Memory B cell (primary cell): ENCODE results near the gene PDZD7.
A peak's percentile ranks its signal among the peaks of the same experiment; 100 is the strongest.

ENCODE experiments used
- ATAC-seq: fragments of 150-1000 bp; cut with Tn5 transposase; 2 replicates; pipeline ENCODE4 v1.10.0; 2021; ENCODE audit warnings: low read depth, mild to moderate bottlenecking, moderate library complexity
- DNase-seq, 2 donors: peaks; one replicate each; pipeline ENCODE4 v3.0.0; 2022; ENCODE audit warnings: low spot score in 2 of 2
- H3K27ac Mint-ChIP-seq: one replicate; pipeline ENCODE4 v1.8.0; 2022; ENCODE audit warnings: mild to moderate bottlenecking, moderate library complexity, mixed read lengths
- H3K27me3 Mint-ChIP-seq: one replicate; pipeline ENCODE4 v1.8.0; 2022; ENCODE audit warnings: mixed read lengths
- H3K36me3 Mint-ChIP-seq: one replicate; pipeline ENCODE4 v1.8.0; 2022; ENCODE audit warnings: mild to moderate bottlenecking, mixed read lengths
- H3K4me1 Mint-ChIP-seq: one replicate; pipeline ENCODE4 v1.8.0; 2022; ENCODE audit warnings: mixed read lengths
- H3K4me3 Mint-ChIP-seq: one replicate; pipeline ENCODE4 v1.8.0; 2022; ENCODE audit warnings: mild to moderate bottlenecking, moderate library complexity, mixed read lengths
- H3K9me3 Mint-ChIP-seq: one replicate; pipeline ENCODE4 v1.8.0; 2022; ENCODE audit warnings: mixed read lengths

Gene PDZD7

DNA sequence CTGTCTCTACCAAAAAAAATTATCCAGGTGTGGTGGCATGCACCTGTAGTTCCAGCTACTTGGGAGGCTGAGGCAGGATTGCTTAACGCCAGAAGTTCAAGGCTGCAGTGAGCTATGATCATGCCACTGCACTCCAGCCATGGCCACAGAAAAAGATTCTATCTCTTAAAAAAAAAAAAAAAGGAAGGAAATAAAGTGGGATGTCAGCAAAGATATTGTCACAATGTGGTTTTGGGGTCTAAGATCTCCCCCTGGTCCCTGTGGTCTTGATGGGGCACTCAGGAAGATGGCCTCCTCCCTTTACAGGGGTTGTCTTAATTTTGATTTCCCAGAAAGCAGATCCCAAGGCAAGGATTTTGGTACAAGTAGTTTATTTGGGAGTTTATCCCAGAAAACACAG, 23.4 kb upstream of the PDZD7 start:
- no peak overlapping the region for H3K27ac Mint-ChIP-seq
- ATAC-seq (no peak), DNase-seq (no peak)
- no peaks in the 10 kb centered on the region for H3K36me3 Mint-ChIP-seq
- H3K27me3 Mint-ChIP-seq, result peaks cover 10% of the 10 kb centered on the region
- peaks cover 6% of the 10 kb centered on the region for H3K4me1 Mint-ChIP-seq
- no peak overlapping the region for H3K4me3 Mint-ChIP-seq
- no peaks in the 10 kb centered on the region for H3K9me3 Mint-ChIP-seq

DNA sequence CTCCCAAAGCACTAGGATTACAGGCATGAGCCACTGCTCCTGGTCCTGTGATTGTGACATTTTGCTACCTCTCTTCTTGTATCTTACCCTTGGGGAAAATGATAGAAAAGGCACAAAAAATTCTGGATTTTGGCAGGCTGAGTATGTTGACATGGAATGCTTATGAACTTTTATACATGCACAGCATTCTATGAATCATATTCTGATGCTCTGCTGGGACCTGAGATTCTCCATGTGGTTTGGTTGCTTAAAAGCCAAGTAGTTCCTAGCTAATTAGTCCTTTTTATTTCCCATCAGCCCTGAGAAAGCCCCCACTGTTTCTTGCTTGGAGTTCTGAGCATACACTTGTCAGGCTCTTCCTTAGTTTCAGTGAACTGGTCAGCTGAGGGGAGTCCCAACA, 22.6 kb upstream of the PDZD7 start:
- H3K4me3 Mint-ChIP-seq, result no peak overlapping the region
- H3K27me3 Mint-ChIP-seq, result peaks cover 14% of the 10 kb centered on the region
- no peak for DNase-seq
- H3K4me1 Mint-ChIP-seq, result peaks cover 9% of the 10 kb centered on the region
- H3K9me3 Mint-ChIP-seq, result no peaks in the 10 kb centered on the region
- no peaks in the 10 kb centered on the region for H3K36me3 Mint-ChIP-seq
- no peak for ATAC-seq
- H3K27ac Mint-ChIP-seq, result no peak overlapping the region

DNA sequence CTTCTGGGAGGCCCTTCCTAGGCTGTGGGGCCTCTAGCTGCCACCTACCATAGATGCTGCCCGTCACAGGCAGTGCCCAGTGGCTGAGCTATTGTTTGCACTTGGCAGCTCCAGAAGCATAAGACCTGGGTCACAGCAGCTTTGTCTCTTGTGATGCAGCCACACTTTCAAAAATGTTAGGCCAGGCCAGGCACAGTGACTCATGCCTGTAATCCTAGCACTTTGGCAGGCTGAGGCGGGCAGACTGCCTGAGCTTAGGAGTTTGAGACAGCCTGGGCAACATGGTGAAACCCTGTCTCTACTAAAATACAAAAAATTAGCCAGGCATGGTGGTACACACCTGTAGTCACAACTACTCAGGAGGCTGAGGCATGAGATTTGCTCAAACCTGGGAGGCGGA, 21.4 kb upstream of the PDZD7 start:
- Mint-ChIP-seq H3K27ac (no peak overlapping the region), H3K9me3 (no peaks in the 10 kb centered on the region)
- DNase-seq, result no peak

DNA sequence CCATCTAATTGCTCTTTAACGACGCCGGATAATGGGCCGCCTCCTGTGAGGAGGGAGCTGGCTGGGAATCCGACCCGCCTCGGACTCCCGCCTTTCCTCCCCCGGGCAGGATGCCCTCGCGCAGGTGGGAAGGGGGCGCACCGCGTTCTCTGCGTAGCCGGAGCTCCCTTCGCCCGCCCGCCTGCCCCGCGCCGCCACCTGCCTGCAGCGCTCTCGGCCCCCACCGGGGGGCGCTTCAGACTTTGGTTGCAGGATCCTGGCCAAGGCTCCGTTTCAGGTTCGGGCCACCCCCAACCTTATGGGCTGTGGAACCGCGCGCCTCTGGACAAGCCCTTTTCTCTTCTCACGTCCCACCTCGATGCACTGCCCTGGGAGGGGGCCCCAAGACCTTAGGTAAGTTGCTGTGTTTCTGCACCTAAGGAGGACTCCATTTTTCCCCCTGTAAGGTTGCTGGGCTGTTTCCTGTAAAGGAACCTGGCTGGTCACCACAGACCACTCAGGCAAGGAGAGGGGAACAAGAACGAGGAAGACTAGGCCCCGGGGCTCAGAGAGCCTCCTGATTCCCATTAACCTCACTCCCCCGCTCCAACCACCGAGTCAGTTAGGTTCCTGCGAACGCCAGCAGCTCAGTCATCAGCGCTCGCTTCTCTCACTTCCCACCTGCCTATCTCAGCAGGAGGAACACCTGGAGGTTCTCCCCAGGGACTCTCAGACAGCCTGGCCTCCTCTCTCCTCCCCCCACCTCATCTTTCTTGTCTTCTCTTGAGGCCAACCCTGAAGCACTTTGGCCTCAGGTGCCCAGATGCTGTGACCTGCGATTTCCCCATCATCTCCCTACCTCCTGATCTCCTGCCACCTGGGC, 19.5 kb upstream of the PDZD7 start:
- Mint-ChIP-seq H3K36me3 (peaks cover 2% of the 10 kb centered on the region), H3K27ac (no peak overlapping the region), H3K4me3 (peak overlapping the region; percentile 48), H3K27me3 (peaks cover 28% of the 10 kb centered on the region), H3K4me1 (peaks cover 13% of the 10 kb centered on the region), H3K9me3 (no peaks in the 10 kb centered on the region)
- DNase-seq (peak; percentile 82 to 94), ATAC-seq (peak; percentile 90)

More for the DNA sequence above, 21.4 kb upstream of the PDZD7 start:
- H3K36me3 Mint-ChIP-seq, result no peaks in the 10 kb centered on the region
- ATAC-seq, result no peak
- peaks cover 18% of the 10 kb centered on the region for H3K27me3 Mint-ChIP-seq
- H3K4me1 Mint-ChIP-seq, result peaks cover 13% of the 10 kb centered on the region
- H3K4me3 Mint-ChIP-seq, result no peak overlapping the region

DNA sequence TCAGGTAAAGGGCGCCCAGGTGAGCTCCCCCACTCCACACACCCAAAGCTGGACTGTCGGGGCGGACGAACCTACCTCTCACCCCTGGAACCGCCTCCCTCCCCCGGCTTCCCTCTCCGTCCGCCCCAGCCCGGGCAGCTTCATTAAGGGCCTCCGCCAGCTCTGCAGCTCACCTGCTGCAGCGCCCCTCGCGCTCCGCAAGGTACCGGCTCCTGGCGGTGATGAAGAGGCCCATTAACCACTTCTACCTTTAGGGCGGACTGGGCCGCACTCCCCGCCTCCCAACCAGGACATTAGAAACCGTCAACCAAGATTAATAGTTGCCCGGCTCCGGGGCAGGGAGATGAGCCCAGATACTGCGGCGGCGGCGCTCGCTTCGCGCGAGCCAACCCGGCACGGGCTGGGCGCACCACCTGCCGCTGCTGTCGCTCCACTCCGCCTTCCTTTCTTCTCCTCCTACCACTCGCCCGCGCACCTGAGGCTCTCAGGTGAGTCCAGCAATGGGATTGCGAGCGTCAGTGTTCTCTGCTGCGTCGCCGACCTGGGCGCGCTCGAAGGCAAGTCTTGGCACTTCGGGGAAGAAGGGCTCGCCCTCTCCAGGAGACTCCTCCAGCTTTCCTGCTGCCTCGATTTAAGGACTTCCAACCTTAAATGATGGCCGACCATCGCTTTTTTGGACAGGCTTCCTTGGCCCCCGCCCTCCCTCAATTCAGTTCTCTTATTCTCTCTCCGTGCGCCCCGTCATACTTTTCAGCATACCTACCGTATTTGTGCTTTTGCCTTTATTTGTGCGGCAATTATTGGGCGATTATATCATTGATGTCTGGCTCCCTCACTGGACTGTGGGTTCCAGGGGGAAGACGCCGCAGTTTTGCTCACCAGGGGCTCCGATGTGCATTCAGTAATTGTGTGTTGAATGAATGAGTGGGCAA, 17.3 kb upstream of the PDZD7 start:
- DNase-seq, result no peak
- Mint-ChIP-seq H3K4me1 (peaks cover 17% of the 10 kb centered on the region), H3K36me3 (peaks cover 2% of the 10 kb centered on the region), H3K27ac (no peak overlapping the region), H3K4me3 (no peak overlapping the region), H3K27me3 (peaks cover 28% of the 10 kb centered on the region), H3K9me3 (no peaks in the 10 kb centered on the region)
- no peak for ATAC-seq

DNA sequence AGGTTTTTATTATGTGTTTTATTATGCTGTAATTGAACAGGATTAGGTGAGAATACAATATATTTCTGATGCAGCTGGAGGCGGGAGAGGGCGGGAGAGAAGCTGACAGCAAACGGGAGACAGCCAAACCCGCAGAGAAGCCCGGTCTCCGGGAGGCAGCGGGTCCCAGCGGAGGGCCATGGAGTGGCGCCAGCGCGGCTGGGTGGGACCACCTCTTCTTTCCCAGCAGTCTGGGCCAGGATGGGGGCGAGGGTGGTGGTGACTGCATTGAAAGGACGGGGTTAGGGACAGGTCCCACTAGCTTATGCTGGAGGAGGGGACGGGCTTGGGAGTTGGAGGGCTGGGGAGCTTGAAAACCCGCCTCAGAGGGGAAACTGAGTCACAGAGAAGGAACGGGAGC, 16.3 kb upstream of the PDZD7 start:
- no peak for DNase-seq
- ATAC-seq, result no peak
- H3K27ac Mint-ChIP-seq, result no peak overlapping the region
- H3K4me1 Mint-ChIP-seq, result peaks cover 19% of the 10 kb centered on the region
- peaks cover 2% of the 10 kb centered on the region for H3K36me3 Mint-ChIP-seq
- peaks cover 28% of the 10 kb centered on the region for H3K27me3 Mint-ChIP-seq
- no peaks in the 10 kb centered on the region for H3K9me3 Mint-ChIP-seq
- H3K4me3 Mint-ChIP-seq, result no peak overlapping the region

DNA sequence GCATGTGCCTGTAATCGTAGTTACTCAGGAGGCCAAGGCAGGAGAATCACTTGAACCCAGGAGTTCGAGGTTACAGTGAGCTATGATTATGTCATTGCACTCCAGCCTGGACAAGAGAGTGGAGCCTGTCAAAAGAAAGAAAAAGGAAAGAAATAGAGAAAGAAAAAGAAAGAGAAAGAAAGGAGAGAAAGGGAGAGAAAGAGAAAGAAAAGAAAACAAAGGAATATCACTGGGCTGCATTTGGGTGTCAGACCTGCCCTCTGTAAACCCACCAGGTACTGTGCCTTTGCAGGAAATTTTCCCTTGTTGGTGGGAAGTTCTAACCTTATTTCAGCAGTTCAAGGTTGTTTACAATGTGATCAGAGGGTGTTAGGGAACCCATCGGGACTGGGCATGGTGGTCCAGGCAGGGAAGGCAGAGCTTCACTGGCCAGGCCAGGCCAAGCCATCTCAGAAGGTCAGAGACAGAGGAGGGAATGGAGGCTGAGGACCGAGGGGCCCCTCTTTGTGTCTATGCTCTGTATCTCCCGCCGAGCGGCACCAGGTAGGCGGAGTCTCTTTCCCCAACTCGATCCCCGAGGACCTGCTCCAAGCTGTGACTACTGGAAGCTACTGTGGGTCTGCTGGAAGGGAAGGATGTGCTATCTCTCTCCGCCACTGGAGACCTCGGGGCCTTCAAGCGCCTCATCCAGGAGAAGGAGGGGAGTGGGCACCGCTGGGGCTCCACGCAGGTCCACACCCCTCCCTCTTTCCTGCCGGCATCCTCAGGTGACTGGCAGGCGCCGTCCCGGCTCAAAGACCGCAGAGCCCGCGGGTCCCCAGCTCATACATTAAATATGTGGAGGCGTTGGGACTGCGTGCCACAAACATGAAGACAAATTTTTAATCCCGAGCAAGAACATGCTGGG, 15.7 kb upstream of the PDZD7 start:
- H3K27me3 Mint-ChIP-seq, result peaks cover 28% of the 10 kb centered on the region
- no peaks in the 10 kb centered on the region for H3K9me3 Mint-ChIP-seq
- DNase-seq, result no peak

DNA sequence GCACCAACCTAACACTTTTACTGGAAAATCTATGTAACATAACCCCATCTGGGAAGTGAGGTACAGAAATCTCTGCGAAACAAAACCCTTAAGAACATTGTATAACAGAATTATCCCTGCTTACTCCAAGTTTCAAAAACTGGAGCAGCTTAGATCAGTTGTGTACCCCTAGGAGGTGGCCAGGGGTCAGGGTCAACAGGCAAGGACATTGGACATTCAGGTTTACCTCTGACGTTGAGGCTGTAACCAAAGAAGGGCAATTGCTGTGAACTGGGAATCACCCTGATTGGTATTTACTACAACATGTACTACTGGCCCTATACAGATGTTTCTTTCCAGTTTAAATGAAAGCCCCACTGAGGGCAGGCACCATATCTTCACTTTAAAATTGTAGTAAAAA, 13.2 kb upstream of the PDZD7 start:
- DNase-seq (no peak), ATAC-seq (no peak)
- peaks cover 18% of the 10 kb centered on the region for H3K27me3 Mint-ChIP-seq
- H3K9me3 Mint-ChIP-seq, result no peaks in the 10 kb centered on the region
- no peak overlapping the region for H3K4me3 Mint-ChIP-seq
- peaks cover 4% of the 10 kb centered on the region for H3K36me3 Mint-ChIP-seq
- no peak overlapping the region for H3K27ac Mint-ChIP-seq
- peaks cover 16% of the 10 kb centered on the region for H3K4me1 Mint-ChIP-seq

More for the DNA sequence above, 15.7 kb upstream of the PDZD7 start:
- Mint-ChIP-seq H3K4me1 (peaks cover 19% of the 10 kb centered on the region), H3K4me3 (no peak overlapping the region), H3K27ac (no peak overlapping the region), H3K36me3 (peaks cover 2% of the 10 kb centered on the region)
- no peak for ATAC-seq

DNA sequence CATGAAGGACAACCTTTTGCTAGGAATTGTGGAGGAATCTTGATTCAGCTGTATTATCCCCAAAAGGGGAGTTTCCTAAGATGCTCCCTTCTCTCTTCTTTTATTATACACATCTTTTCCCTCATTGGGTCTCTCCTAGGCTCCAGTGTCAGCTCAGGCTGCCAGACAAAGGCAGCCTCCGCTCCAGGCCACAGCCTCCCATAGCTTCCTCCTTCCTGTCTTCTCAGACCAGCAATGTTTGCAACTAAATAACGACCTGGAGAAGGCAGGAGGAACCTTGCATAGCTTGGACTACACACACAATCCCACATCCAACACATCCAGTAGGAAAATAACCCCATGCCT, 12.4 kb upstream of the PDZD7 start:
- Mint-ChIP-seq H3K4me1 (peaks cover 10% of the 10 kb centered on the region), H3K27me3 (peaks cover 12% of the 10 kb centered on the region), H3K9me3 (no peaks in the 10 kb centered on the region), H3K27ac (peak overlapping the region; percentile 95), H3K4me3 (peak overlapping the region; percentile 94), H3K36me3 (peaks cover 4% of the 10 kb centered on the region)
- ATAC-seq, result no peak
- no peak for DNase-seq

DNA sequence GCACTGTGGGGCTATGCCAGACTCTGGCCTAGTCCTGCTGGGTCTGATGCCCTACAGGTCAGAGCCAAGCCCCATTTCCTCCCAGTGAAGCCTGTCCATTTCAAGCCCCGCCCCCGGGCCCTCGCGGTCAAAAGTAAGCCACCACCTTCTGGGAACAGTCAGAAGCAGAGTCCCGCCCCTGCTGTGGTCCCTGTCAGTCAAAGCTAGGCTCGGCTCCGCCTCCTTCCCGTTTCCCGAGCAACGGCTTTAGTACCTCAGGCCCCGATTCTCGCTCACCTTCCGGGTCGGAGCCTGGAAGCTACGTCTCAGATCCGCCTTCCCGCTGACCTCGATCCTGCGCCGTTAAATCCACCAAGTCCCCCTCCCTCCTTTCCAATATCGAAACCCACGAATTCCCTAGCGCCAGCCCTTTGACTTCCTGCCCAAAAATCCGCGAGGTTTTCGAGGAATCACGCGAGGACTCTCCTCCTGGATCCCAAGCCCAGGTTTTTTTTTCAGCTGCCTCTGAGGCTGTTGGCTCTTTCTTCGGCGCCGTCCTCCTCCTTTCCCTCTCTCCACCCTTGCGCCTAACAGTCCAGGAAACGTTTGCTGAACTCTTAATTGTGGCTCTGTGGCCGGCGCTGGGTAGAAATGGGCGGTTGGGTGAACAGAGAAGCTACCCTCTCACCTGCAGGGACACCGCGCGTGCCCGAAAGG, 11.9 kb upstream of the PDZD7 start:
- Mint-ChIP-seq H3K27ac (peak overlapping the region; percentile 95), H3K36me3 (peaks cover 8% of the 10 kb centered on the region), H3K9me3 (no peaks in the 10 kb centered on the region), H3K4me1 (peaks cover 9% of the 10 kb centered on the region), H3K27me3 (peaks cover 10% of the 10 kb centered on the region), H3K4me3 (peak overlapping the region; percentile 94)
- ATAC-seq, result peak; percentile 89
- DNase-seq, result peak; percentile 67 to 74

DNA sequence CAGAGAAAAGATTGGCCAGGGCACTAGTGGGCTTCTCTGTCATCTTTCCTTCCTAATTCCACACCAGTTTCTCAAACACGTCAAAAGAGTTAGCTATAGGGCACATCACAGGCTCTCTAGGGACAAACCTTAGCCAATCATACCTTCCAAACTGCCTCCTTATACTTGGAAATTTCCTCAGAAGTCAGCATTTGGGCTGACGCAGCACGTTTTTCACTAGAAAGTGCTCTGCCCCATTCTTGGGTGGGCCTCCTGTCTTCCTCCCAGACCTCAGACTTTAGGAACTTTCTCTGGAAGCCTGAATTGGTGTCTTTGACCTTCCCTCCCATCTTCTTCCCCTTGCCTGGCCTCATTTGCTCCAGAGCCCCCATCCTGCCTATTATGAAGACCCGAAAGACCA, 11.2 kb upstream of the PDZD7 start:
- H3K27me3 Mint-ChIP-seq, result peaks cover 8% of the 10 kb centered on the region
- H3K36me3 Mint-ChIP-seq, result peaks cover 12% of the 10 kb centered on the region
- H3K4me3 Mint-ChIP-seq, result peak overlapping the region; percentile 94
- peaks cover 9% of the 10 kb centered on the region for H3K4me1 Mint-ChIP-seq
- DNase-seq (no peak), ATAC-seq (no peak)
- no peaks in the 10 kb centered on the region for H3K9me3 Mint-ChIP-seq
- no peak overlapping the region for H3K27ac Mint-ChIP-seq

DNA sequence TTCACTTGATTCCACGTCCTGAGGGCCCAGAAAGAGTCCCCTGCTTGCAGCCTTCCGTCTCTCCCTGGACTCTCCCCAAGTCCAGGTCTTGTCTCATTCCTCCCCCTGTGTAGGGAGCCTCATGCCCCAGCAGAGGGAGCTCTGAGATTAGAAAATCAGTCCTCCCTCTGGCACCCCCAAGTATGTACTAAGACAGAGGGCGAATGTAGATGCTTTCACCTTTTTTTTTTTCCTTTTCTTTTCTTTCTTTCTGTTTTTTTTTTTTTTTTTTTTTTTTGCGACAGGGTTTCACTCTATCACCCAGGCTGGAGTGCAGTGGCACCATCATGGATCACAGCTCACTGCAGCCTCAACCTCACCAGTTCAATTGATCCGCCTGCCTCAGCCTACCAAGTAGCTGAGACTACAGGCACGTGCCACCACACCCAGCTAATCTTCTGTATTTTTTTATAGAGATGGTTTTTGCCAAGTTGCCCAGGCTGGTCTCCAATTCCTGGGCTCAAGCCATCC, 10.4 kb upstream of the PDZD7 start:
- Mint-ChIP-seq H3K4me1 (peaks cover 9% of the 10 kb centered on the region), H3K36me3 (peaks cover 12% of the 10 kb centered on the region), H3K9me3 (no peaks in the 10 kb centered on the region), H3K27ac (no peak overlapping the region), H3K4me3 (no peak overlapping the region), H3K27me3 (peaks cover 1% of the 10 kb centered on the region)
- peak; percentile 64 to 75 for DNase-seq
- ATAC-seq, result peak; percentile 81

DNA sequence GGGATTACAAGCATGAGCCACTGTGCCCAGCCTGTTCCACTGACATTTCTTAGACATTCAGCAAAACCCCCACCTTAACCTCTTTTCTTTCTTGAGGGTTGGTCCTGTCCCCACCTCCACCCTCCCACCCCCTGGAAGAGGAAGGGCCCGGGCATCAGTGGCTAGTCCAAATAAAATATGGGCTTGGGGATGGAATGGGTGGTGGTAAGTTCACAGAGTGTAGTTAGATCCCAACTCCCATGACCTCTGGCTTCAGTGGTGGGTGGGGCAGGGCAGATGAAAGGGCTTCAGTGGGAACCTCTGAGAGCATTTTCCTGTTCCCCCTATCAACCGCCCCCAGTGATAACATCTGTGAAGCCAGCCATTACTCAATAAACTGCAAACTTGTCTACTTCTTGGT, 9.9 kb upstream of the PDZD7 start:
- Mint-ChIP-seq H3K27ac (no peak overlapping the region), H3K9me3 (no peaks in the 10 kb centered on the region), H3K4me3 (no peak overlapping the region), H3K27me3 (no peaks in the 10 kb centered on the region), H3K36me3 (peaks cover 12% of the 10 kb centered on the region), H3K4me1 (peaks cover 9% of the 10 kb centered on the region)
- DNase-seq, result no peak
- ATAC-seq, result no peak
